ENCODE measurements around the gene CFL1.

The CFL1 gene

GRCh38 chr11:65869643-65870306 is 11.8 kb upstream of the CFL1 start:
- no peak for DNase-seq

- no peak for DNase-seq
These were observed 10.9 kb upstream of the CFL1 start for GRCh38 chr11:65868907-65869306.

- DNase-seq: peak; percentile 70
These were observed 10.2 kb upstream of the CFL1 start for GRCh38 chr11:65868076-65868667.

- peak; percentile 11 for DNase-seq
These were observed 9.5 kb upstream of the CFL1 start for GRCh38 chr11:65867284-65868071.

- DNase-seq: no peak
These were observed 8.7 kb upstream of the CFL1 start for GRCh38 chr11:65866509-65867283.

GRCh38 chr11:65865550-65866172 is 7.7 kb upstream of the CFL1 start:
- DNase-seq: no peak

GRCh38 chr11:65864706-65865471 is 6.9 kb upstream of the CFL1 start:
- DNase-seq: no peak

GRCh38 chr11:65863889-65864705 is 6.1 kb upstream of the CFL1 start:
- no peak for DNase-seq

GRCh38 chr11:65862941-65863888 is 5.2 kb upstream of the CFL1 start:
- DNase-seq: no peak

GRCh38 chr11:65862191-65862735 is 4.3 kb upstream of the CFL1 start:
- no peak for DNase-seq

GRCh38 chr11:65861533-65862183 is 3.7 kb upstream of the CFL1 start:
- no peak for DNase-seq

- DNase-seq: no peak
These were observed 3.2 kb upstream of the CFL1 start for GRCh38 chr11:65861165-65861505.

- DNase-seq: peak; percentile 96
These were observed 2.5 kb upstream of the CFL1 start, which contains the start of gene MUS81 for GRCh38 chr11:65860278-65861164. MUS81 (plus strand) TSS chr11:65860433; CDS start chr11:65860754, 321 bp downstream.

GRCh38 chr11:65859812-65860277 is 1.9 kb upstream of the CFL1 start:
- peak; percentile 62 for DNase-seq

GRCh38 chr11:65859095-65859811 is 1.3 kb upstream of the CFL1 start:
- peak; percentile 98 for DNase-seq

- no peak for DNase-seq
These were observed 704 bp upstream of the CFL1 start for GRCh38 chr11:65858681-65859087.

- DNase-seq: peak; percentile 32
These were observed 504 bp downstream of the CFL1 start for GRCh38 chr11:65857500-65857852.

Measured in NCI-H1105 (cell line).